ENCODE measurements around the gene AP5B1.
"Not testable (repeated sequence)": the region's sequence is repeated elsewhere in the genome, so short reads cannot be mapped to it uniquely, and the experiment has no call there.

Gene AP5B1

GRCh38 chr11:65741185-65741584, 39.6 kb downstream of the AP5B1 start:
- no peak overlapping the region for H3K4me3 ChIP-seq (replicated peaks in 1 of 2; ENCODE audit: low read depth in 2 of 2, low read length in 2 of 2)
- DNase-seq (ENCODE audit: low read depth in 2 of 2) = no peak
- no peak for TF ChIP-seq CTCF (IDR thresholded peaks at IDR 0.05; ENCODE audit: low read depth, low read length)

- DNase-seq (ENCODE audit: low read depth in 2 of 2) = no peak
- no peak for TF ChIP-seq CTCF (IDR thresholded peaks at IDR 0.05; ENCODE audit: low read depth, low read length)
- H3K4me3 ChIP-seq (replicated peaks in 1 of 2; ENCODE audit: low read depth in 2 of 2, low read length in 2 of 2) = no peak overlapping the region
Observed at GRCh38 chr11:65739022-65739421, 41.8 kb downstream of the AP5B1 start.

- no peak for TF ChIP-seq CTCF (IDR thresholded peaks at IDR 0.05; ENCODE audit: low read depth, low read length)
- DNase-seq (ENCODE audit: low read depth in 2 of 2) = no peak
- no peak overlapping the region for H3K4me3 ChIP-seq (replicated peaks in 1 of 2; ENCODE audit: low read depth in 2 of 2, low read length in 2 of 2)
Observed at GRCh38 chr11:65736810-65737209, 44.0 kb downstream of the AP5B1 start.

GRCh38 chr11:65735111-65735510, 45.7 kb downstream of the AP5B1 start:
- not testable (repeated sequence) for H3K4me3 ChIP-seq (replicated peaks in 1 of 2; ENCODE audit: low read depth in 2 of 2, low read length in 2 of 2); DNase-seq (ENCODE audit: low read depth in 2 of 2)

GRCh38 chr11:65730461-65730860, 50.3 kb downstream of the AP5B1 start:
- DNase-seq (ENCODE audit: low read depth in 2 of 2) = no peak
- no peak overlapping the region for H3K4me3 ChIP-seq (replicated peaks in 1 of 2; ENCODE audit: low read depth in 2 of 2, low read length in 2 of 2)
- no peak for TF ChIP-seq CTCF (IDR thresholded peaks at IDR 0.05; ENCODE audit: low read depth, low read length)

- no peak for TF ChIP-seq CTCF (IDR thresholded peaks at IDR 0.05; ENCODE audit: low read depth, low read length)
- DNase-seq (ENCODE audit: low read depth in 2 of 2) = no peak
- H3K4me3 ChIP-seq (replicated peaks in 1 of 2; ENCODE audit: low read depth in 2 of 2, low read length in 2 of 2) = no peak overlapping the region
Observed at GRCh38 chr11:65727865-65728264, 52.9 kb downstream of the AP5B1 start.

GRCh38 chr11:65726660-65727059, 54.1 kb downstream of the AP5B1 start:
- no peak for TF ChIP-seq CTCF (IDR thresholded peaks at IDR 0.05; ENCODE audit: low read depth, low read length)
- no peak for DNase-seq (ENCODE audit: low read depth in 2 of 2)

More at GRCh38 chr11:65726660-65727059, 54.1 kb downstream of the AP5B1 start:
- H3K4me3 ChIP-seq (replicated peaks in 1 of 2; ENCODE audit: low read depth in 2 of 2, low read length in 2 of 2) = no peak overlapping the region
